CD4-positive, alpha-beta T cell treated with Interleukin-17A for 1 hour (primary cell): ENCODE measurements around the gene SCN11A.

Source experiments
- DNase-seq: peaks from one replicate; pipeline ENCODE4 v3.0.0-alpha.2; 2020

SCN11A gene

DNA sequence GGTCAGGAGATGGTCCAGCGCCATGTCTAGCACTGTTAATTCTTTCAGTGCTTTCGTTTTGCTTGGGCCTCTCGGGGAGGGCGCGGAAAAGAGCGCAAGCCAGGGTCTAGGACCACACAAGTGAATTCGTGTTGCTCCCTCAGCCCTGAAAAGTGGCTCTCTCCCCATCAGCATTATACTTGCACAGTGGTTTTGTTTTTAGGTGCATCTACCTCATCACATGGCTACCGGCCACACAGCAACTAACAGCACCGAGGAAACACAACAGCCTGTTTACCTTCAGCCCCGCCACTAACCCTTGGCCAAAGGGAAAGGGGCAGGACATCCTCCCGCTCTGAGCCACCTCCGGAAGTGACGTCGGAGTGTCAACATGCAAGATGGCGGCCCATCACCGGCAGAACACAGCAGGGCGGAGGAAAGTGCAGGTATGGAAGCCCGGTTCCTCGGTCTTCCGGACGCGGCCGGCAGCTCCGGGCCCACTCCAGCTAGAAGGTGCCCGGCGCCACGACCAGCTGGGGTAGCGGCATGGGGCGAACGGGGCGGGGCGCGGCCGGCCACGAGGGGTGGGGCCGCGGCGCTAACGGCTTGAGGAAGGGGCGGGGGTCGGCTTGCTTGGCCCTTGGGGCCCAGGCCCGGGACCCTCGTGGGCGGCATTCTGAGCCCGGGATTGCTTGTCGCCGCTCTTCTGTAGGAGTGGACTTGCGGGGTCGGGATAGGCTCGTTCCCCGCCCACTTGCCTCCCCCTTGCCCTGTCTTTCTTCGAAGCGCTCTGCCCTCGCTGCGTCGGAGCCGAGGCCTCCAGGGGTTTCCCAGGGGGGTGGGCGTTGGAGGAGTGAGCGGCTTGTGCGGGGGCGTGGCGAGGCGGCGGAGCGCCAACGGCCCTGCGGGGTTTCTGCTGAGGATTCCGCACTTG is at the start of gene SCN11A, which contains the start of gene WDR48:
TSS of gene SCN11A (minus strand) at position 296 of the 913 bp plus-strand sequence. CDS start 101,582 bp downstream, outside the sequence.
TSS of gene WDR48 (plus strand) at position 368 of the 913 bp plus-strand sequence. CDS start at position 378, 10 bp downstream.
- peak; percentile 96 for DNase-seq

DNA sequence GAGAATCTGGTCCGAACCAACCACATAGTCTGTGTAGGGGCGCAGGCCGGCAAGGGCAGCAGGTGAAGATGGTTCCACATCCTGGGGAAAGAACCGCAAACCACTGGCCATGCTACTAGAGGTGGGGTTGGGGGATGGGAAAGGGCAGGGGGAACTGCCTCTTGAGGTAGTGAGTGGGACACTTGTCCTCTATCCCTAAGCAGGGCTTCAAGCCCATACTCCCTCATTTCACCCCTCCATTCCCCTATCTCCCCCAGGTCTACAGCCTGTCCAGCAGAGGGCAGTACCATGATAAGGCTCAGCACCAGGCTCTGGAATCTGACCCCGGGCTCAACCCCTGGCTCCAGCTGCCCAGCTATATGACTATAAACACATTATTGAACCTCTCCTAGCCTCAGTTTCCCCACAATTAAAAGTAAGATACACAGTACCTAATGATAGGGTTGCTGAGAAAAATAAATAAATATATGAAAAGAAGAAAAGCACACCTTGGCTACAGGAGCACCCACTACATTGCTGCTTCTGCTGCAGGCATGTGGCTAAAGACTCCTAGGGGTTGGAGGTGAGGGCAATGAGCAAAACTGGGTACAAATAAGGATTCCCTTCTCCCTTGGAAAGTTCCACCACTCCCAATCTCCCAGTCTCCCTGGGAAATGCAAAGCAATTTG is 49.4 kb upstream of the SCN11A start:
- DNase-seq = peak; percentile 65

DNA sequence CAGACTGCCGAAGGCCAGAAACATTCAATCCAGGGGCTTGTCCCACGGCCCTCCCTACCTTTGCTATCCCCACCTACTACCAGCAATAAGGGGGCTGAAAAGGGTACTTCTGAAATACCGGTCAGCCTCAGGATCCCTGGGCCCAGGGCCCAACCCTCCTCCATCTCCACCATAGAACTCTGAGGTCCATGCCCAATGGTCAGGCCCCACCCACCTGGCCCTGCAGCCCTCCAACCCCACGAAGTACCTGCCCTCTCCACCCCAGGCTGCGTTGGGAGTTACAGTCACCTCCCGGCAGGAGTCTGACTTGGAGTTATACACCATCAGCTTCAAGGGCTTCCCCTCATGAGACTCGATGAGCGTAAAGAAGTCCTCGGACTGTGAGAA is 48.7 kb upstream of the SCN11A start:
- no peak for DNase-seq

DNA sequence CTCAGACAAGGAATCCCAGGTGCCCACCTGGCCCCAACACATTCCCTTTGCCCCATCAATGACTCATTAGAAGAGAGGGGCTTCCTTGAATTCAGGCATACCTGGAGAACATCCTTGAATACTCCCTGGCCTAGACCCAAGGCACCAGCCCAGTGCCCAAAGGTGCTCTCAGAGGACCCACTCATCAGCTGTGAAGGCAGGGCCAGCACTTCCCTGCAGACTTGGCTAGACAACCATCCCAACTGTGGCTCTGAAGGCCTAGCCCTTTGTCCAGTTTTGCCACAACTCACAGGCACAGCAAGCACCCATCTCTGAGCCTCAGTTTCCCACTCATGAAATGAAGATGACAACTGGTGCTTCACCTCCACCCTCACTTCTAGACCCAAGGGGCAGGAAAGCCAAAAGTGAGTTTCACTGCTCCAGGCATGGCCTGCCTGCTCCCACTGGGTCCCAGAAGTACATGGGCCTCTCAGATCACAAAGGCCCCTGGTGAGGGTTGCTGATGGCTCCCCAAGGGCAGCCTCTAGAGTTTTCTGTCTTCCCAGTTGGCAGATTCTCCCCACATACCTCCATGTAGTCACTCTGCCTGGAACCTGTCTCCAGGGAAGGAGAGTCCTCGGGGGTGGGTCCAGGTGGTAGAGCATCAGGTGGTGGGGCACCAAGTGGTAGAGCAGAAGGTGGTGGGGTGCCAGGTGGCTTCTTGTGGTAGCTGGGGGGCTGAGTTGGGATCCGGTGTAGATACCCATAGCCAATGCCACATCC is 48.2 kb upstream of the SCN11A start:
- no peak for DNase-seq

DNA sequence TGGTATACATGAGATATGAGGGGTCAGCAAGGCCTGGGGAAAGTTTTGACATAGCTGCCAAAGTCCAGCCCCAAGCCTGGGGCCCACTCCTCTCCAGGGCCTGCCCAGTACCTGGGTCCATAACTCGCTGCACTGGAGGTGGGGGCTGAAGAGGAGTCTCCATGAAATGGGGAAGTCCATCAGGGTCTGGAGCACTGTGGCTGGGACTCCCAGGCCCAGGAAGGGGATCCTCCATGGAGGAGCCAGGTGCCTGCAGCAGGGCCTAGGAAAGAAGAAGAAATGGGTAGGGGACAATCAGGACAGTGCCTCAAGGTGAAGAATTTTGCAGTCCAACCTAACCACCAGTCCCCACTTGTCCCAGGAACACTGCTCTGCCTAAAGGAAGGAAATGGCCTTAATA is 47.5 kb upstream of the SCN11A start:
- DNase-seq = no peak

DNA sequence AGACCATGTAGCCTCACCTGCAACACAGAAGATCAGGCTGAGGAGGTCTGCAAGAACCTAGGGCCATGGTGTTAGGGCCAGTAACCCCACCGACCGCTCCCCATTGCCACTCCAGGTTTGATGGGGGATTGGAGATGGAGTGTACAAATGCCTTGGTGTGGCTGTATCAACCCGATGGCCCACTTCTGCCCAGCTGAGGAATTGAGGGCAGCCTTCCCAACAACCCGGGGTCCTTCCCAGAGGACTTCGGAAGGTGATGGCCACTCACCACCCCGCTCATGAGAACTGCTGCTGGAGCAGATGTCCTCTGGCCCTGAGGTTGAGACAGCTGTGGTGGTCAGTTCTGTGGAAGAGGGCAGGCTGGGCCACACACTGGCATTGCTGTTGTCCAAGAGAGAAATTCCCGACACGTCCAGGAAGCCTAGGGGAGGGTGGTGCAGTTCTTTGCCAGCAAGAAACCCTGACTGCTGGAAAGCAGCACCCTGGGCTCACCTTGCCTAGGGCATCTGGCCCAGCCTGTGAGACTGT is 46.8 kb upstream of the SCN11A start:
- no peak for DNase-seq

DNA sequence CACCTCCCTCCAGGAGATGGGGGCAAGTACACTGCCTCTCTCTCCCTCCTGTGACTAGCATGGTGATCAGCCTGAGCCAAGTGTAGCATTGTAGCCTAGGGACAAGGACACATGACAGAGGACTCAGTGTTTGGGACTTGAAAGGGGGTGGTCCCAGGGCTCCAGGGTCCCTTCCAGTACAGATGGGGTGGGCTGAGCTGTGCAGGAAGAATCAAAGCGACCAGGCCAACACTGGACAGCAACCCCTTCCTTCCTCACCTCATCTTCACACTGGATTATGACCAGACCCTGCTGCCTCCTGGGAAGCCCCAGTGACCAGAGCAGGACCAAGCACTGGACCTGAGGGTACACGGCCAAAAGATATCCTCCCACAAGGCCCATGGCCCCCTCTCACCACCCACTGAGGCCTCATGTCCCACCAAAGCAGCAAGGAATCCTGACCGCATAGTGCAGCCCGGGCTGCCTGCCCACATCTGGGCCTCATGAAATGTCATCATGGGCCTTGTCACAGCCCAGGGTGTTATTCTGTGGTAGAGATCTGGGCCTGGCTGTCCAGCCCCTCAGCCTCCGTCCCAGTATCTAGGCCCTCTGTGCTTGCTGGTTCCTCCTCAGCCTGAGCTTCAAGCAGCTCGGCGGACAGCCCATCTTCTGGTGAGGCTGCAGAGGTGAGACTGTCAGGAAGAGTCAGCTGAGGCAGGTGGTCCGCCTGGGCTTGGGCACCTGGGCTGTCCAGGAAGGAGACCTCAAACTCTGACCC is 46.1 kb upstream of the SCN11A start:
- DNase-seq = no peak

DNA sequence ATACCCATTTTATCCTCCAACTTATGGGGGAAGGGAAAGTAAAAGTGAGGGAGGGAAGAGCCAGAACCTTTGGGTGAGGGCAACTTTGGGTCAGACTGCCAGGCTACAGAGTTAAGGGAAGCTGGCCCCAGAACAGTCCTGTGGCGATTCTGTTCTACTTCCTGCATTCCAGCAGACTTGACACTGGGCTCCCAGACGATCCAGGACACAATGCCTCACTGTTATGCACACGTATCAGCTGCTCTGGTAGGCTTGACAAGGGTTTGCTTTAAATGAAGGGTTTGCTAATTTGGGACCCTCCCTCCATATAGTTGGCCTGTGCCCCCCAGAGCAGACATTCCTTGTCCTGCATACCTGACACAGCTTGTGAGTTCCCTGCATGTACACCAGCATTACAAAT is 45.0 kb upstream of the SCN11A start:
- no peak for DNase-seq

DNA sequence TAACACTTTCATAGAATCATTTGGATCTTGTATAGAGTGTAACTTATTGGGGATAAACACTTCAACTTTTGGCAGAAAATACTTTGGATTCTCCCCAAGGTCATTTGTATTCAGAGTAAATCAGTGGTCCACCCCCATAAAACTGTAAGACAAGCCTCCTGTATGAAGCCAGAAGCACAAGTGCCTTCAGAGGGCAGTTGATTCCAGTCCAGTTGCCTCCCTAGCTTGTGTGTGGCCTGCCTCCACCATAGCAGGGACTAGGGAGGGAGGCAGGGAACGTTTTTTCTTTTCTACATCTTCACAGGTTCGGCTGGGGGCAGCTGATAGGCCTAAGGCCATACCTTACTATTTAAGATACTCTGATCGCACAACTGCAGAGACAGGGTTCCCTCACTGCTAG is 44.0 kb upstream of the SCN11A start:
- no peak for DNase-seq

DNA sequence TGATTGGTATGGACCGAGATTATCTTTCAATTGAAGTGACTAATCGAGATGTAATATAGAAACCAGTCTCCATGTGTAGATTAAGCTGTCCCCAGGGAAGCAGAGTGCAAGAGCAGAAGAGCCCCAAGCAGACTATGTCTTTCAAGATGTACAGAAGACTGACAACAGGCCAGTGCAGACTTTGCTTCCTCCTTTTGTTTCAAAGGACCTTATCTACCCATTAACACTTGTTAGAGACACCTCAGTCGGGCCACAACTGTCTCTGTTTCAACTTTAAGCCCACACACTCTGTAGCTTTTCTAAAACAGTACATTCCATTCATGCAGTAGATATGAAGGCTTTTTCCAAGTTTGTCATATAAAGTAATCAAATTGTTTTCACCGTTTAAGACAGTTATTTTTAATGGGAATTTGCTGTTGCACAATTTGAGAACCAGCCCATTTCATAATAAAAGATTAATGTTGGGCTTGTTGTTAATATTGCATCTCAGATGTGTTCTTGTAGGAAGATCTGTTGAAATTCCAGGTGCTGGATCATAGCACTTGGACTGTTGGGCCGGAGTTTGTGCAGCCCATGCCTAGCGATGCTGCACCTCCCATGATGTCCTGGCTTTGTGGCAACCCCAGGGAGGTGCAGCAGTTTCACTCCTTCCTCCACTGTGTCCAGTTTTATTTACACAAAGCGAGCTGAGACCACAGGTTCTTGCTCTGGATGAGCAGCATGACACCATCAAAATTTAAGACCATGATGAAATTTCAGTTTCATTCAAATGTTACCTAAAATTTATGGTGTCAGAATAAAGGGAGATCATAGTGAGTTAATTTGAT is 43.3 kb upstream of the SCN11A start:
- no peak for DNase-seq

DNA sequence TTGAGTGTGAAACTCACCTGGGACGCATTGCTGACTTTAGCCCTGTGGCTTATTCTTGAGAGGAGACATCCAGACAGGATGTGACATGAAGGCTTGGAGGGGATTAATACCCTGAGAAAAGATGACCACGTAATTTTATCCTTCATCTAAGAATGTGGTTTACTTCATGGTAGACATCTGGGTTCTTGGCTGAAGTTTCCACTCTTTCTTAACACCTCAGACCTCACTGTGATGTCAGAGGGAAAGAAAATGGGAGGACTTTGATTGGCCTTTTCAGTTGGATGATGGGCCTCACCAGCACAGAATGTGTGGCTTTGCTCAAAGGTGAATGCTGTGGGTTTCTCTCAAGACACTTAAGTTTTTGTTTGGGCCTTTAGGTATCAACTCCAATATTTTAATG is 39.2 kb upstream of the SCN11A start:
- DNase-seq = no peak

DNA sequence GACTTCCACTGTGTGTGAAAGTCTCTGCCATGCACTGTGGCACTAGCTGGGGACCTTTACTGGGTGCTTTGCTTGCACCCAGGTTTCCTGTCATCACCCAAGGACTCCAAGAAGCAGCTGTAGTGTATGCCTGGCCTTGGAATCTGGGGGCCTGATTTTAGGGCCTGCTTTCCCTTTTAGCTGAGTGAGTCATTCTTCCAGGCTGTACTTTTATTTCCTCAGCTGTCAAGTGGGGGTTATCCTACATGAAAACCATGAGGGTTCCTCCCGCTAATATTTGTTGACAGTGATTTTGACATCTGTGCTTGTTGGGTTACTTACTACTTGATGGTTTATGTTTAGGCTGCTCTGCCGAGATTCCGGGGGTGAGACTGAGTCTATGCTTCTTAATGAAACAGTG is 37.1 kb upstream of the SCN11A start:
- no peak for DNase-seq

DNA sequence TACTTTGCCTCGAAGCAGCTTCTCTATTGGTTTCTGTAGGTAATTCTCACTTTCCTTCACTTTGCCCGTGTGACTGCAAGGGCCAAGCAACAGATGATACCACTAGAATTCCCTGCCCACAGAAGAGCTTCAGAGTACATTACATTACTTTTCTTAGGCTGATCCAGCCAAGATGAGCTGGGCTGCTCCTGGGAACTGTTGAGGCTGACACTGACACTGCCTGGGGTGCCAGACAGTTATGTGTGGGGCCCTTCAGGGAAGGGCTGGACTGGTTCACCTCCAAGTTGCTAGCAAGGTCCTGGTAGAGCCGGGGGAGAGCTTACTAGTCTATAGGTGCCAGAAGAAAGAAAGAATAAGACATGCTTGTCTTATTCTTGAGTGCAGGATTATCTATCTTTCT is 36.7 kb upstream of the SCN11A start:
- DNase-seq = no peak

DNA sequence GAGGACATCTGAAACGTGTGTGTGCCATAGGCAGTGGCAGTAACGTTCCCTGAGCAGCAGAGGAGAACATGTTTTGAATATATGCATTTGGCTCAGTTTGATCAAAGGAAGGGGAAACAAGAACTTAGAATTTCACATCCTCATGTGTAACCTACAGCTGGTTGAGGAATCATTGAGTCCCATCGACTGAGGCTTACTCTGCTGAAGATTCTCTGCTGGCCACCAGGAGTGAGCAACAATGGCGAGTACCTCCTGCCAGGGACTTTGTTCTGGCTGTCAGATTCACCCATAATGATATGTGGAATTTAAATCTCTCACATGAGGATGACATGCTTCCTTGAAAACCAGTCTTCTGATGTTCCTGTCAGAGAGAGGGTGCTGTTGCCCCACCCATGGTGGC is 34.4 kb upstream of the SCN11A start:
- DNase-seq = no peak

DNA sequence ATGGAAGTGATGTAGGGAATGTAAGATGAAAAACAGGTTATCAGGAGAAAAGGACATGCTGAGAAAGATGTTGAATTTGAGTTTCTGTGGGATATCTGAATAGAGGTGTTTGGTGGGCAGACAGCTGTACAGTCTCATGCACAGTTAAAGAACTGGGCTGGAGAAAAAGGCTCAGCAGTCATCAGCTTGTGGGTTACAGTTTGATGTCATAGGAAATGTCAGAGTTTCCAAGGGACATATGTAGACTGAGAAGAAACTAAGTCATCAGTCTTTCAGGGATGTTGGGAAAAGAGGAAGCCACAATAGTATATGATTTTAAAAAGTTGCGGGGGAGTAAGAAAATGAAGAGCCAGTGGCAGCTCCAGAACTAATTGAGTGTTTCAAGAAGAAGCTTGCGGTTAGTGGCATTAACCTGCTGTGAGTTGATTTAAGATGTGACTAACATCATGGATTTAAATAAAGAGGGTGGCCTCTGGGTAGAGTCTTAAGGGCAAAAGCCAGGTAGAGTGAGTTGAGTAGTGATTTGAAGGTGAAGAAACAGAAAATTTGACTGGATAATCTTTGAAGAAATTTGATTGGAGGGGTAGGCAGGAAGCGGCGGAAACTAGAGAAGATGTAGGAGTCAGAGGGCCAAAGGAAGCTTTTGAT is 31.0 kb upstream of the SCN11A start:
- DNase-seq = no peak

DNA sequence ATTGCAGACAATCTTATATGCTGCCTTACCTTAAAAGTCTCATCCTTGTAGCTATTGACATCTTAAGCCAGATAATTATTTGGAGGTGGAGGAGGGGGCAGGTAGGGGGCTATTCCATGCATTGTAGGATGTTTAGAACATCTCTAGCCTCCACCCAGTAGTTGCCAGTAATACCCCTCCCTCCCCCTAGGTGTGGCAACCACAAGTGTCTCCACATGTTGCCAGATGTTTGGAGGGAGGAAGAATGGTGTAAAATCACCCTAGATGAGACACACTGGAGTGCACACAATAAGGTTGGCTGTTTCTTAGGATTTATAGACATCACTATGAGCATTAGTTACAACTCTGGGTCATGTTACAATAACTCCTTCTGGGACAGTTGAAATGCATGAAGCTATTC is 28.3 kb upstream of the SCN11A start:
- DNase-seq = no peak

DNA sequence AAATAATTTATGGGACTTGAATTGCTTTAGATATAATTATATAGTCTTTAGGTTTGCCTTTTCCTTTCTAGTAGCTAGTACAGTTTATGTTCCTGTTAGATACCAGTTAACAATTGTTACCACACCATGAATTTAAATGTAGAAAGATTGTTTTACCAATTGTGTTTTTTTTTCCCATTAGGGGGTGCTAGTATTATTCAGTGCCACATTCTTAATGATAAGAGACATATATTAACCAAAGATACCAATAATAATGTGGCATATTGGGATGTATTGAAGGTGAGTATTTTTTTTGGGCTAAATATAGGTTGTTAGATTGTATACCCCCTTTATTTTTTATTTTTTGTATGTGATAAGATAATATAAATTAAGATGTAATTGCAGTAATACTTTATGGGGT is 27.8 kb upstream of the SCN11A start:
- DNase-seq = no peak

DNA sequence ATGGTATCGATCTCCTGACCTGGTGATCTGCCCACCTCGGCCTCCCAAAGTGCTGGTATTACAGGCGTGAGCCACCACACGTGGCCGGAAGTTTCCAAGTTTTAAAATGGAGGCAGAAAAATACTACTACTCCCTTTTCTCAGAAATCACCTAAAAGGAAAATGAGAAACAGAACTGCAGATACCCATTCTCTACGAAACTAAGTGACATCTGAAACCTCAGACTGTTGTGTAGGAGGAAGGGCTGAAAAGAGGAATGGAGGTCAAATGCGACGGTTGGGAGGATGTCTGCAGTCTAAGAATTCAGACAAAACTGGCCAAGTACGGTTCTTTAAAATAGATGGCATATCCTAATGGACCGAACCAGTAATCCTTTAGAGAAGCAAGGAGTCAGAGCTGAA is 24.2 kb upstream of the SCN11A start:
- no peak for DNase-seq

DNA sequence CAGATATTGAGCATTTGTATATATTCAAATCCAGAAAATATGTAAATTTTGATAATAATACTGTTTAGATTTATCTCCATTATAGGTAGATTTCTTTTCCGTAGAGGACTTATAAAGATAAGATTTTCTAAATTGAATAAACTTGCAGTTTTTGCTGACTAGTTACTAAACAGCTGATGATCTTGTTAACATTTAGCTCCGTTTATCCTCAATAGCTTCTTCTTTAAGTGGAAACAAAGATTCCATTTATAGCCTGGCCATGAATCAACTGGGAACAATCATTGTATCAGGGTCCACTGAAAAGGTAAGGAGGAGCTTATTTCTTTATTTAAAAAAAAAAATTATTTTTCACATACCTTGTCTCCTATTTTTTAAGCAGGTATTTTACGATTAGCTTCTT is 16.8 kb upstream of the SCN11A start:
- DNase-seq = no peak

DNA sequence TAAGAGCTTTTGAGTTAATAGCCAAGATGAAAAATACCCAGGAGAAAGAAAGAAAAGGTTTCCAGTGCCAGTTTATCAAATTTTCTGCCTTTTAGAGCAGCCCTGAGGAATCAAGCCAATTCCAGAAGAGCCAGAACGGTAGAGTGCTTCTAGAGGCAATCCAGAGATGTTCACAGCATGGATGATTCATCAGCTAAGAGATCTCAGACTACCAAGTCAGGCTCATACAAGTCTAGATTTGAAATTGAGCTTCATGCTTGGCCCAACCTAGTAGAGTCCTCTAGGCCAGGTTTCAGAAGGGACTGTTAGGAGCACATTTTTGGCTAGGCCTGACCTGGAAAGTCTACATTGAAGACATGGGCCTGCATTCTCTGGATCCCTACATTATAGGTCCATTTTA is 15.5 kb upstream of the SCN11A start:
- DNase-seq = no peak

DNA sequence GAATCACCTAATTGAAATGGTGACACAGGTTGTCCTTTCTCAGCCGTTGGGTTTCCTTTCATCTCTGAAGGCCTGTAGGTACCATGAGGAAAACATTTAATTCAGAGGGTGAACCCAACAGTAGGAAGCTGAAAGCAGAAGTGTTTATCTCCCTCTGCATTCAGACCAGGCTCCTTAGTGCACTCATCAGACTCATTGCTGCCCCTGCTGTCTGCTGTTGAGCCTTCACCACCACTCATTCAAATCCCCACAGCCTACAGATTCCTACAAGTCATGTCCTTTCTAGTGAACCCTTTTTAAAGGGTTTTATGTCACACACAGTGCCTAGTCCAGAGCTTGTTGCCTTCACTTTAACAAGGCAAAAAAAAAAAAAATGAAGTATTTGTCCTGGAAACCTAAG is 13.5 kb upstream of the SCN11A start:
- DNase-seq = peak; percentile 36
